Measurements from ENCODE around the gene GNAZ.

The GNAZ gene

GRCh38 chr22:23146478-23147205 is 76.3 kb downstream of the GNAZ start:
- Mint-ChIP-seq H3K4me3 (no peak overlapping the region), H3K27ac (no peak overlapping the region)
- intact Hi-C loops (cut with micrococcal nuclease): no loop called here

GRCh38 chr22:23147617-23148387 is 77.5 kb downstream of the GNAZ start:
- H3K4me1 Mint-ChIP-seq (ENCODE audit: low read depth): peaks cover 31% of the 10 kb centered on the region
- no peak overlapping the region for H3K27ac Mint-ChIP-seq
- intact Hi-C loops (cut with micrococcal nuclease): no loop called here
- H3K27me3 Mint-ChIP-seq: peaks cover 14% of the 10 kb centered on the region
- H3K36me3 Mint-ChIP-seq (ENCODE audit: low read depth): no peaks in the 10 kb centered on the region
- no peaks in the 10 kb centered on the region for H3K9me3 Mint-ChIP-seq
- H3K4me3 Mint-ChIP-seq: no peak overlapping the region

More at GRCh38 chr22:23146478-23147205, 76.3 kb downstream of the GNAZ start:
- H3K9me3 Mint-ChIP-seq: no peaks in the 10 kb centered on the region
- peaks cover 14% of the 10 kb centered on the region for H3K27me3 Mint-ChIP-seq
- peaks cover 34% of the 10 kb centered on the region for H3K4me1 Mint-ChIP-seq (ENCODE audit: low read depth)
- H3K36me3 Mint-ChIP-seq (ENCODE audit: low read depth): no peaks in the 10 kb centered on the region

GRCh38 chr22:23149743-23150238 is 79.5 kb downstream of the GNAZ start:
- Mint-ChIP-seq H3K4me1 (ENCODE audit: low read depth) (peaks cover 43% of the 10 kb centered on the region), H3K9me3 (no peaks in the 10 kb centered on the region), H3K27me3 (peaks cover 7% of the 10 kb centered on the region), H3K27ac (no peak overlapping the region), H3K4me3 (no peak overlapping the region), H3K36me3 (ENCODE audit: low read depth) (no peaks in the 10 kb centered on the region)
- intact Hi-C loops (cut with micrococcal nuclease): no loop called here

GRCh38 chr22:23150762-23151161 is 80.4 kb downstream of the GNAZ start:
- H3K27ac Mint-ChIP-seq: no peak overlapping the region

GRCh38 chr22:23151827-23152226 is 81.5 kb downstream of the GNAZ start:
- intact Hi-C loops (cut with micrococcal nuclease): no loop called here
- Mint-ChIP-seq H3K9me3 (no peaks in the 10 kb centered on the region), H3K27ac (no peak overlapping the region), H3K36me3 (ENCODE audit: low read depth) (no peaks in the 10 kb centered on the region), H3K4me3 (no peak overlapping the region), H3K27me3 (peaks cover 1% of the 10 kb centered on the region), H3K4me1 (ENCODE audit: low read depth) (peaks cover 35% of the 10 kb centered on the region)

More at GRCh38 chr22:23150762-23151161, 80.4 kb downstream of the GNAZ start:
- peaks cover 1% of the 10 kb centered on the region for H3K27me3 Mint-ChIP-seq
- intact Hi-C loops (cut with micrococcal nuclease): no loop called here
- no peaks in the 10 kb centered on the region for H3K9me3 Mint-ChIP-seq
- peaks cover 33% of the 10 kb centered on the region for H3K4me1 Mint-ChIP-seq (ENCODE audit: low read depth)
- no peak overlapping the region for H3K4me3 Mint-ChIP-seq
- H3K36me3 Mint-ChIP-seq (ENCODE audit: low read depth): no peaks in the 10 kb centered on the region

- Mint-ChIP-seq H3K36me3 (ENCODE audit: low read depth) (no peaks in the 10 kb centered on the region), H3K4me1 (ENCODE audit: low read depth) (peaks cover 38% of the 10 kb centered on the region), H3K4me3 (no peak overlapping the region), H3K9me3 (no peaks in the 10 kb centered on the region), H3K27ac (no peak overlapping the region), H3K27me3 (peaks cover 1% of the 10 kb centered on the region)
- intact Hi-C loops (cut with micrococcal nuclease): no loop called here
These were observed 82.2 kb downstream of the GNAZ start for GRCh38 chr22:23152238-23153114.

- no peaks in the 10 kb centered on the region for H3K27me3 Mint-ChIP-seq
- intact Hi-C loops (cut with micrococcal nuclease): no loop called here
These were observed 83.7 kb downstream of the GNAZ start for GRCh38 chr22:23153994-23154393.

GRCh38 chr22:23154461-23154860 is 84.1 kb downstream of the GNAZ start:
- no peaks in the 10 kb centered on the region for H3K36me3 Mint-ChIP-seq (ENCODE audit: low read depth)
- intact Hi-C loops (cut with micrococcal nuclease): no loop called here
- H3K27me3 Mint-ChIP-seq: no peaks in the 10 kb centered on the region
- H3K4me1 Mint-ChIP-seq (ENCODE audit: low read depth): peaks cover 43% of the 10 kb centered on the region
- H3K27ac Mint-ChIP-seq: no peak overlapping the region
- no peak overlapping the region for H3K4me3 Mint-ChIP-seq
- no peaks in the 10 kb centered on the region for H3K9me3 Mint-ChIP-seq

More at GRCh38 chr22:23153994-23154393, 83.7 kb downstream of the GNAZ start:
- H3K4me3 Mint-ChIP-seq: no peak overlapping the region
- H3K4me1 Mint-ChIP-seq (ENCODE audit: low read depth): peaks cover 38% of the 10 kb centered on the region
- H3K9me3 Mint-ChIP-seq: no peaks in the 10 kb centered on the region
- H3K27ac Mint-ChIP-seq: no peak overlapping the region
- H3K36me3 Mint-ChIP-seq (ENCODE audit: low read depth): no peaks in the 10 kb centered on the region

GRCh38 chr22:23155143-23155542 is 84.8 kb downstream of the GNAZ start:
- Mint-ChIP-seq H3K9me3 (no peaks in the 10 kb centered on the region), H3K27me3 (no peaks in the 10 kb centered on the region), H3K36me3 (ENCODE audit: low read depth) (no peaks in the 10 kb centered on the region), H3K4me3 (no peak overlapping the region), H3K27ac (no peak overlapping the region), H3K4me1 (ENCODE audit: low read depth) (peaks cover 44% of the 10 kb centered on the region)
- intact Hi-C loops (cut with micrococcal nuclease): no loop called here

- no peaks in the 10 kb centered on the region for H3K36me3 Mint-ChIP-seq (ENCODE audit: low read depth)
These were observed 85.5 kb downstream of the GNAZ start for GRCh38 chr22:23155831-23156230.

GRCh38 chr22:23156286-23156685 is 86.0 kb downstream of the GNAZ start:
- H3K9me3 Mint-ChIP-seq: no peaks in the 10 kb centered on the region
- no peak overlapping the region for H3K27ac Mint-ChIP-seq
- H3K4me3 Mint-ChIP-seq: no peak overlapping the region
- H3K36me3 Mint-ChIP-seq (ENCODE audit: low read depth): no peaks in the 10 kb centered on the region
- intact Hi-C loops (cut with micrococcal nuclease): no loop called here
- H3K4me1 Mint-ChIP-seq (ENCODE audit: low read depth): peaks cover 37% of the 10 kb centered on the region
- H3K27me3 Mint-ChIP-seq: peaks cover 1% of the 10 kb centered on the region

More at GRCh38 chr22:23155831-23156230, 85.5 kb downstream of the GNAZ start:
- no peaks in the 10 kb centered on the region for H3K27me3 Mint-ChIP-seq
- peaks cover 40% of the 10 kb centered on the region for H3K4me1 Mint-ChIP-seq (ENCODE audit: low read depth)
- H3K4me3 Mint-ChIP-seq: no peak overlapping the region
- no peaks in the 10 kb centered on the region for H3K9me3 Mint-ChIP-seq
- intact Hi-C loops (cut with micrococcal nuclease): no loop called here
- no peak overlapping the region for H3K27ac Mint-ChIP-seq

- peaks cover 1% of the 10 kb centered on the region for H3K27me3 Mint-ChIP-seq
- no peak overlapping the region for H3K27ac Mint-ChIP-seq
- no peaks in the 10 kb centered on the region for H3K9me3 Mint-ChIP-seq
- intact Hi-C loops (cut with micrococcal nuclease): no loop called here
- H3K4me3 Mint-ChIP-seq: no peak overlapping the region
- no peaks in the 10 kb centered on the region for H3K36me3 Mint-ChIP-seq (ENCODE audit: low read depth)
- peaks cover 28% of the 10 kb centered on the region for H3K4me1 Mint-ChIP-seq (ENCODE audit: low read depth)
These were observed 87.5 kb downstream of the GNAZ start for GRCh38 chr22:23157560-23158515.

Measured in dendritic cell treated with granulocyte-macrophage colony-stimulating factor and Interleukin-4, amounts not matched to agents 40 ng/mL and 50 ng/mL, for 4 days (primary cell).